GM19351 (cell line): ENCODE measurements around the gene SUPT3H.
"Not testable (repeated sequence)": the region's sequence is repeated elsewhere in the genome, so short reads cannot be mapped to it uniquely, and the experiment has no call there.

ENCODE experiments used
- ATAC-seq: cut with Tn5 transposase; IDR thresholded peaks from one replicate; pipeline ENCODE4 v1.9.1; 2021; ENCODE audit warnings: mild to moderate bottlenecking, moderate library complexity; ENCODE audit not compliant: unreplicated experiment

The SUPT3H gene

GRCh38 chr6:44920952-44921491 is 456.7 kb downstream of the SUPT3H start:
- ATAC-seq = no peak

- no peak for ATAC-seq
Observed at GRCh38 chr6:44918671-44919296, 458.9 kb downstream of the SUPT3H start.

GRCh38 chr6:44917430-44917829 is 460.3 kb downstream of the SUPT3H start:
- ATAC-seq = no peak

- no peak for ATAC-seq
Observed at GRCh38 chr6:44915111-44915510, 462.6 kb downstream of the SUPT3H start.

GRCh38 chr6:44914141-44914540 is 463.6 kb downstream of the SUPT3H start:
- ATAC-seq = no peak

- no peak for ATAC-seq
Observed at GRCh38 chr6:44906761-44907160, 471.0 kb downstream of the SUPT3H start.

GRCh38 chr6:44900358-44900757 is 477.4 kb downstream of the SUPT3H start:
- ATAC-seq = not testable (repeated sequence)

GRCh38 chr6:44898296-44898930 is 479.3 kb downstream of the SUPT3H start:
- ATAC-seq = no peak

- no peak for ATAC-seq
Observed at GRCh38 chr6:44897316-44897715, 480.4 kb downstream of the SUPT3H start.

- no peak for ATAC-seq
Observed at GRCh38 chr6:44896701-44897100, 481.0 kb downstream of the SUPT3H start.

- ATAC-seq = no peak
Observed at GRCh38 chr6:44892579-44892978, 485.2 kb downstream of the SUPT3H start.

- not testable (repeated sequence) for ATAC-seq
Observed at GRCh38 chr6:44879071-44879470, 498.7 kb downstream of the SUPT3H start.

GRCh38 chr6:44876638-44877037 is 501.1 kb downstream of the SUPT3H start:
- not testable (repeated sequence) for ATAC-seq

- ATAC-seq = peak; percentile 77
Observed at GRCh38 chr6:44869321-44869897, 508.3 kb downstream of the SUPT3H start.

GRCh38 chr6:44868910-44869309 is 508.8 kb downstream of the SUPT3H start:
- ATAC-seq = peak; percentile 5

GRCh38 chr6:44868335-44868668 is 509.4 kb downstream of the SUPT3H start:
- ATAC-seq = peak; percentile 54

GRCh38 chr6:44867571-44868334 is 510.0 kb downstream of the SUPT3H start:
- peak; percentile 67 for ATAC-seq

- not testable (repeated sequence) for ATAC-seq
Observed at GRCh38 chr6:44865184-44865583, 512.5 kb downstream of the SUPT3H start.

GRCh38 chr6:44859901-44860410 is 517.8 kb downstream of the SUPT3H start:
- no peak for ATAC-seq

GRCh38 chr6:44858998-44859397 is 518.7 kb downstream of the SUPT3H start:
- no peak for ATAC-seq

- ATAC-seq = no peak
Observed at GRCh38 chr6:44856479-44856878, 521.3 kb downstream of the SUPT3H start.
